Myocyte (in vitro differentiated cells): ENCODE measurements around the gene ARMC5. TPM values are rescaled to one million over a fixed set of nuclear protein-coding genes. Genes with fewer than 3 reads are reported as not detected.
"Not testable (repeated sequence)": the region's sequence is repeated elsewhere in the genome, so short reads cannot be mapped to it uniquely, and the experiment has no call there.

Experiments
- DNase-seq: peaks from one replicate; pipeline ENCODE4 v3.0.0-alpha.2; 2012; ENCODE audit warnings: low read depth
- total RNA-seq: library from RNA; depleted of rRNA; stranded (reverse); fragments of >200 nt; gene quantifications from 2 replicates; pipeline ENCODE4 v1.2.3, GENCODE V29; 2014

The ARMC5 gene
- total RNA-seq, 1 donor from 2014 or later, result 21.5 TPM

GRCh38 chr16:31476303-31477219 is 17.3 kb downstream of the ARMC5 start:
- DNase-seq, result no peak

GRCh38 chr16:31477220-31478216 is 18.2 kb downstream of the ARMC5 start:
- DNase-seq, result no peak

GRCh38 chr16:31478956-31479355 is 19.7 kb downstream of the ARMC5 start:
- DNase-seq, result no peak

GRCh38 chr16:31479751-31480150 is 20.4 kb downstream of the ARMC5 start:
- DNase-seq, result no peak

GRCh38 chr16:31480851-31481536 is 21.7 kb downstream of the ARMC5 start:
- DNase-seq, result no peak

GRCh38 chr16:31483081-31483480 is 23.8 kb downstream of the ARMC5 start, which contains the start of gene SLC5A2:
TSS of gene SLC5A2 (plus strand) at chr16:31483123. CDS start at chr16:31483137, 14 bp downstream.
- DNase-seq, result no peak

GRCh38 chr16:31484048-31484447 is 24.7 kb downstream of the ARMC5 start:
- DNase-seq, result not testable (repeated sequence)

- no peak for DNase-seq
Observed at GRCh38 chr16:31484491-31485171, 25.3 kb downstream of the ARMC5 start.

- DNase-seq, result no peak
Observed at GRCh38 chr16:31485571-31485970, 26.3 kb downstream of the ARMC5 start.

GRCh38 chr16:31486045-31486444 is 26.7 kb downstream of the ARMC5 start:
- DNase-seq, result peak; percentile 38

- no peak for DNase-seq
Observed at GRCh38 chr16:31487071-31487719, 27.9 kb downstream of the ARMC5 start.

GRCh38 chr16:31487720-31488467 is 28.6 kb downstream of the ARMC5 start:
- peak; percentile 41 for DNase-seq

- DNase-seq, result no peak
Observed at GRCh38 chr16:31488468-31489297, 29.4 kb downstream of the ARMC5 start.

GRCh38 chr16:31489298-31489564 is 29.9 kb downstream of the ARMC5 start:
- no peak for DNase-seq

GRCh38 chr16:31489616-31490584 is 30.6 kb downstream of the ARMC5 start:
- no peak for DNase-seq

GRCh38 chr16:31491778-31492418 is 32.6 kb downstream of the ARMC5 start:
- DNase-seq, result no peak
